ENCODE results near the gene NPEPPS.

Gene NPEPPS

DNA sequence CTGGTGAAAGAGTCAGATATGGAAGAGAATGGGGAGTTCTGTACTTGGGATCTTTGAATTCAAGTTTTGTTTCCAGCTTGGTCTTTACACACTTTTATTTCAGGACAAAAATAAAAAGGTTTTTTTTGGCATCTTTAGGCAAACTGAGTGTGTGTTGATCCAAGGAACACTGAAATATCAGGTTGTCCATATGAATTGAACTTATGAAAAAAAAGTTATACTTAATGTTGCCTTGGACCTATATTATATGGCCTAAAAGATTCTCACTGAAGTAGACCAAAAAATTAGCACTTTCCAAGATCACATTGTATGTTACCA lies 133.7 kb downstream of the NPEPPS start:
- no peak for DNase-seq (ENCODE audit: low spot score)

DNA sequence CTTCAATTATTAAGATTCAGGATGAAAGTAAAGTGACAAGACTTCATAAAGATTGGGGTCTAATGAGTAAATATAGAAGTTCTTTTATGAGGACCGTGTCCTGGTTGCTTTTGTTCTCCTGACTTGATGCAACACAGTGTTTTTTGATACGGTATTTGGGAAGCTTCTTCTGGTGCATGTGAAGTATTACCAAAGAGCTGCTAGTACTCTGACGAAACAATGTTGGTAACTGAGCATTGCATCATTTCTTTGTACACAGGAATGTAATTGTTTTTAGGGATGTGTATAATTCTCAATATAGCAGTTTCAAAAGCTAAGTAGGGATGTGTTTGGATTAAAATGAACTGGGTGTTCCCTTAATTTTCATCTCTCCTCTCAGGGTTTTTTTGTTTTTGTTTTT lies 134.7 kb downstream of the NPEPPS start:
- DNase-seq (ENCODE audit: low spot score): no peak

DNA sequence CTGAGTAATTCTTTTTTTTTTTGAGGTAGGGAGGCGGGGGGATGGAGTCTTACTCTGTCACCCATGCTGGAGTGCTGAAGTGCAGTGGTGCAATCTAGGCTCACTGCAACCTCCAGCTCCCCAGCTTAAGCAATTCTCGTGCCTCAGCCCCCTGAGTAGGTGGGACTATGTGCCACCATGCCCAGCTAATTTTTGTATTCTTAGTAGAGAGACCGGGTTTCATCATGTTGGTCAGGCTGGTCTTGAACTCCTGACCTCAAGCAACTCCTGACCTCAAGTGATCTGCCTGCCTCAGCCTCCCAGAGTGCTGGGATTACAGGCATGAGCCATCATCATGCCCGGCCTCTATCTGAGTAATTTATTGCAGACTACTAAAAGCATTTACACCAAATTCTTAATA lies 138.2 kb downstream of the NPEPPS start:
- no peak for DNase-seq (ENCODE audit: low spot score)

DNA sequence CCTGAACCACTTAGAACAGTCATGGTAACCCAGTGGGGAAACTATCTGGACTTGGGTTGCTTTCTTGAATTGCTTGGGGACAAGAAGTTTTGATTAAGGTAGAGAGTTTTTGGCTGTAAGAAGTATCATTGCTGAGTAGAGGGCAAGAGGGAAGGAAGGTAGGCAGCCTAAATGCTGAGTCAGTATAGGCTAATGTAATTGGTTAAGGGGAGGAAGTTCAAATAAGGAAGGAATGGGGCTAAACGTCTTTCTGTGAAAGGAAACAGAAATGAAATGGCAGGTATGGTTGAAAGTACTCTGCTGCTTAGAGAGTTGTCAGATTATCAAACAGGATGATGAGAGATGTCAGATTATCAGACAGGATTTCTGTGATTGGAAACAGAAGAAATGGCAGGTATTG lies 139.2 kb downstream of the NPEPPS start:
- no peak for DNase-seq (ENCODE audit: low spot score)

Measured in COLO829 (cell line).